ENCODE data around the gene ADCY10.

DNA sequence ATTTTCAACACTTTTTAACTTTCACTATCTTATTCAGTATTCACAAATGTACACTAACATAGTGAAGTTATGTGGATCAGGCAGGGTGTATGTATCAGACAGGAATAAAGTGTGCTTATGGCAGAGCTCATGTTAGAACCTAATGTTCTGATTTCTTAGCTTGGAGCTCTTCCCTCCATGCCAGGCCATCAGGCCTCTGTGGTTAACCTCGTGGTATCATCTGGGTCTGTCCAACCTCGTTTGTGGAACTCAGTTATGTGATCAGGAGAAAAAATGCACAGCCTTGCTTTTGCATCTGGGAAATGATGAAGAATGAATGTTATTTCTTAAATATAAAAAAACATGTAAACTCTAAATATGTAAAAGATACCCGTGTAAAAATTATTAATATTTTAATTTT lies 105.2 kb downstream of the ADCY10 start:
- TF ChIP-seq POLR2A (IDR thresholded peaks at IDR 0.05; ENCODE audit: low read depth, low read length) (no peak), CHD1 (IDR thresholded peaks at IDR 0.05; ENCODE audit: low read depth, low read length) (no peak), MAZ (IDR thresholded peaks at IDR 0.05; ENCODE audit: borderline replicate concordance, low read depth, low read length) (no peak), RAD21 (IDR thresholded peaks at IDR 0.05; ENCODE audit: low read length) (no peak), FOS (IDR thresholded peaks at IDR 0.05; ENCODE audit: low read depth, low read length) (no peak), SMC3 (IDR thresholded peaks at IDR 0.05; ENCODE audit: low read depth, low read length) (no peak), MXI1 (IDR thresholded peaks at IDR 0.05; ENCODE audit: borderline replicate concordance, low read depth, low read length) (no peak), BHLHE40 (IDR thresholded peaks at IDR 0.05; ENCODE audit: low read depth, low read length) (no peak), RFX5 (IDR thresholded peaks at IDR 0.05; ENCODE audit: low read depth, low read length) (no peak), CEBPB (IDR thresholded peaks at IDR 0.05; ENCODE audit: low read depth, low read length) (no peak), MAFK (IDR thresholded peaks at IDR 0.05; ENCODE audit: low read depth, low read length) (no peak), RCOR1 (IDR thresholded peaks at IDR 0.05; ENCODE audit: insufficient replicate concordance, low read length) (no peak)
- TF ChIP-seq, protein P1, sequence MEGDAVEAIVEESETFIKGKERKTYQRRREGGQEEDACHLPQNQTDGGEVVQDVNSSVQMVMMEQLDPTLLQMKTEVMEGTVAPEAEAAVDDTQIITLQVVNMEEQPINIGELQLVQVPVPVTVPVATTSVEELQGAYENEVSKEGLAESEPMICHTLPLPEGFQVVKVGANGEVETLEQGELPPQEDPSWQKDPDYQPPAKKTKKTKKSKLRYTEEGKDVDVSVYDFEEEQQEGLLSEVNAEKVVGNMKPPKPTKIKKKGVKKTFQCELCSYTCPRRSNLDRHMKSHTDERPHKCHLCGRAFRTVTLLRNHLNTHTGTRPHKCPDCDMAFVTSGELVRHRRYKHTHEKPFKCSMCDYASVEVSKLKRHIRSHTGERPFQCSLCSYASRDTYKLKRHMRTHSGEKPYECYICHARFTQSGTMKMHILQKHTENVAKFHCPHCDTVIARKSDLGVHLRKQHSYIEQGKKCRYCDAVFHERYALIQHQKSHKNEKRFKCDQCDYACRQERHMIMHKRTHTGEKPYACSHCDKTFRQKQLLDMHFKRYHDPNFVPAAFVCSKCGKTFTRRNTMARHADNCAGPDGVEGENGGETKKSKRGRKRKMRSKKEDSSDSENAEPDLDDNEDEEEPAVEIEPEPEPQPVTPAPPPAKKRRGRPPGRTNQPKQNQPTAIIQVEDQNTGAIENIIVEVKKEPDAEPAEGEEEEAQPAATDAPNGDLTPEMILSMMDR (conservative IDR thresholded peaks at IDR 0.05; ENCODE audit: low read depth, low read length) = no peak

Data from IMR-90 (cell line).